Mesothelial cell of epicardium (in vitro differentiated cells): Measurements from ENCODE around the gene NUP93. TPM values are rescaled to one million over a fixed set of nuclear protein-coding genes. Genes with fewer than 3 reads are reported as not detected.

Source experiments
- DNase-seq, 2 experiments: peaks; one replicate each; pipeline ENCODE4 v3.0.0; 2021; ENCODE audit warnings: low spot score in 2 of 2; ENCODE audit not compliant: unreplicated experiment in 2 of 2
- H3K27ac Mint-ChIP-seq: 2 replicates; pipeline ENCODE4 v1.8.0; 2021; ENCODE audit warnings: mixed read lengths
- H3K27me3 Mint-ChIP-seq: 2 replicates; pipeline ENCODE4 v1.8.0; 2021; ENCODE audit warnings: low read depth, mixed read lengths
- H3K36me3 Mint-ChIP-seq: 2 replicates; pipeline ENCODE4 v1.8.0; 2021; ENCODE audit warnings: mixed read lengths
- H3K4me1 Mint-ChIP-seq: 2 replicates; pipeline ENCODE4 v1.8.0; 2021; ENCODE audit warnings: mixed read lengths
- H3K4me3 Mint-ChIP-seq: 2 replicates; pipeline ENCODE4 v1.8.0; 2021; ENCODE audit warnings: mild to moderate bottlenecking, moderate library complexity, mixed read lengths
- H3K9me3 Mint-ChIP-seq: 2 replicates; pipeline ENCODE4 v1.8.0; 2021; ENCODE audit warnings: mixed read lengths
- total RNA-seq: library from RNA; stranded (reverse); gene quantifications from 3 replicates; pipeline ENCODE4 v1.2.1, GENCODE V29; 2021
- TF ChIP-seq, protein P1 (sequence below): fragments of 200-600 bp; sonication (generic); IDR thresholded peaks from one replicate; pipeline ENCODE4 v1.5.0; 2021; ENCODE audit warnings: antibody characterized with exemption; ENCODE audit not compliant: unreplicated experiment

The NUP93 gene
- total RNA-seq, 1 donor from 2014 or later, result 74.6 TPM

DNA sequence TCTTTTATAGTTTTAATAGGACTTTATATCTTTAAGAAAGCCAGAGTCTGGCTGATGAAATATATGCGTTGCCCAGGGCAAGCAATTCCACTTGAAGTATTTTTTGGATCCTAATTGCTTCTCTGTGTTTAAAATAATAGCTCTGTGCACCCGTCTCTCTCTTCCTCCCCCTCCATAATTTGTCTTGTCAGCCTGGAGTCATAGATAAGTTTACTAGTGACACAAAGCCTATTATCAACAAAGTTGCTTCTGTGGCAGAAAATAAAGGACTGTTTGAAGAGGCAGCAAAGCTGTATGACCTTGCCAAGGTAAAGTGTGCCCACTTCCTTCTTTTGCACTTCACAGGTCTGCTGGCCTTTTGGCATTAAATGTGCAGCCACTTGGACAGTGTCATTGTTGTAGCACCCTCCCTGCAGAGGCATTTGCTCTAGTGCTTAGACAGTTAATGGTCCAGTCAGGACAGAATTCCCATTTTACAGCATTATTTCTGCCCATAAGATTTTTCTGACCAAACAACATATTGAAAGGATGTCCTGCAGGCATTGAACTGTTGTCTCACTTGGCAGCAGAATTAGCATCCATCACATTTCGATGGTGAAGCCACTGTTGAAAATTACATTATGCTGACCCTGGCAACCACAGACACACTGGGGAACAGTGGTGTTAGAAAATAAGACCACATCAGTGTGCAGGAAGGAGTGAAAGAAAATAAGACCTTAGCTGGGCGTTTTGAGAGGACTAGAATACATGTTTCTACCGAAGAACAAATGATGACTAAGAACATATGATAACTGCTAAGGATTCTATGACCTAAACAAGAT is 106.7 kb downstream of the NUP93 start:
- TF ChIP-seq, protein P1, sequence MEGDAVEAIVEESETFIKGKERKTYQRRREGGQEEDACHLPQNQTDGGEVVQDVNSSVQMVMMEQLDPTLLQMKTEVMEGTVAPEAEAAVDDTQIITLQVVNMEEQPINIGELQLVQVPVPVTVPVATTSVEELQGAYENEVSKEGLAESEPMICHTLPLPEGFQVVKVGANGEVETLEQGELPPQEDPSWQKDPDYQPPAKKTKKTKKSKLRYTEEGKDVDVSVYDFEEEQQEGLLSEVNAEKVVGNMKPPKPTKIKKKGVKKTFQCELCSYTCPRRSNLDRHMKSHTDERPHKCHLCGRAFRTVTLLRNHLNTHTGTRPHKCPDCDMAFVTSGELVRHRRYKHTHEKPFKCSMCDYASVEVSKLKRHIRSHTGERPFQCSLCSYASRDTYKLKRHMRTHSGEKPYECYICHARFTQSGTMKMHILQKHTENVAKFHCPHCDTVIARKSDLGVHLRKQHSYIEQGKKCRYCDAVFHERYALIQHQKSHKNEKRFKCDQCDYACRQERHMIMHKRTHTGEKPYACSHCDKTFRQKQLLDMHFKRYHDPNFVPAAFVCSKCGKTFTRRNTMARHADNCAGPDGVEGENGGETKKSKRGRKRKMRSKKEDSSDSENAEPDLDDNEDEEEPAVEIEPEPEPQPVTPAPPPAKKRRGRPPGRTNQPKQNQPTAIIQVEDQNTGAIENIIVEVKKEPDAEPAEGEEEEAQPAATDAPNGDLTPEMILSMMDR, result no peak
- H3K27ac Mint-ChIP-seq, result no peak overlapping the region
- H3K9me3 Mint-ChIP-seq, result no peaks in the 10 kb centered on the region
- H3K4me1 Mint-ChIP-seq, result peaks cover 16% of the 10 kb centered on the region
- no peak overlapping the region for H3K4me3 Mint-ChIP-seq
- H3K36me3 Mint-ChIP-seq, result peaks cover 56% of the 10 kb centered on the region
- DNase-seq, result no peak
- no peaks in the 10 kb centered on the region for H3K27me3 Mint-ChIP-seq

DNA sequence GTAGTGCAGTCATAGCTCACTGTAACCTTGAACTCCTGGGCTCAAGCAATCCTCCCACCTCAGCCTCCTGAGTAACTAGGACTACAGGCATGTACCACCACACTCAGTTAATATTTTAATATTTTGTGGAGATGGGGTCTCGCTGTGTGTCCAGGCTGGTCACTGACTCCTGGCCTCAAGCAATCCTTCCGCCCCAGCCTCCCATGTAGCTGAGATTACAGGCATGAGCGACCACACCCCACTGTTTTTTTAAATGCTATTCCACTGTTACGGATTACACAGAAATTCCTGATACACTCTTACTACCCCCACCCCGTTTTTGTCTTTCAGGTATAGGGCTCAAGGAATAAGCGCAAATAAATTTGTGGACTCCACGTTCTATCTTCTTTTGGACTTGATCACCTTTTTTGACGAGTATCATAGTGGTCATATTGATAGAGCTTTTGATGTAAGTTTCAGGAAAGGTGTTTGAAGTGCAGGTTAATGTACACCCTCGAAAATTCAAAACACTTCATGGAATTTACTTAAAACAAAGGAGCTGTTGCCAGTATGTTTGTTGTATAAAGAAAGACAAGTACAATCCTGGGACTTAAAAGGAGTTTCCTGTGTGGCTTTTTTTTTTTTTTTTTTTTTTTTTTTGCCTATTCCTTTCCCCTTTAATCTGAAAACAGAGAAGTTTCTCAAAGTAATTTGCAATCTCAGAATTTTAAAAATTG is 108.9 kb downstream of the NUP93 start:
- TF ChIP-seq, protein P1, result no peak
- H3K27me3 Mint-ChIP-seq, result no peaks in the 10 kb centered on the region
- DNase-seq, result no peak
- H3K4me1 Mint-ChIP-seq, result peaks cover 10% of the 10 kb centered on the region
- H3K9me3 Mint-ChIP-seq, result no peaks in the 10 kb centered on the region
- H3K27ac Mint-ChIP-seq, result no peak overlapping the region
- no peak overlapping the region for H3K4me3 Mint-ChIP-seq
- peaks cover 57% of the 10 kb centered on the region for H3K36me3 Mint-ChIP-seq

DNA sequence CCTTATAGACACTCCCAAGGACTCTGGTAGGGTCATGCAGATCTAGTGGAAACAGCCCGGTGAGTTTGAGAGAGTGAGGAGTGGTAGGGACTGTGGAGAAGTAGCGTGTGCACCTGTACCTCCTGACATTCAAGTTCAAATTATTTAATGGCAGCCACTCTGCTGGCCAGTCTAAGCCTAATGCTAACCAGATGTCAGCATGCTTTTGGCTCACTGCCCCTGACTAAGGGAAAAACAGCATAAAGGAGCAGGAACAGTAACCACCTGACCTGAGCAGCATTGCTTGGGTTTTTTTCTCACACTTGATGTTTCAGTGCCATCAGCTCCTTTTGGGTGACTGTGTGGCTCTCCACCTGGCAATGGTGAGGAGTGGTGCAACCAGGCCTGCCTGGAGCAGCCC is 111.3 kb downstream of the NUP93 start:
- Mint-ChIP-seq H3K27ac (no peak overlapping the region), H3K9me3 (no peaks in the 10 kb centered on the region), H3K4me3 (no peak overlapping the region), H3K36me3 (peaks cover 51% of the 10 kb centered on the region), H3K27me3 (no peaks in the 10 kb centered on the region), H3K4me1 (peaks cover 7% of the 10 kb centered on the region)
- no peak for DNase-seq
- TF ChIP-seq, protein P1, result no peak

DNA sequence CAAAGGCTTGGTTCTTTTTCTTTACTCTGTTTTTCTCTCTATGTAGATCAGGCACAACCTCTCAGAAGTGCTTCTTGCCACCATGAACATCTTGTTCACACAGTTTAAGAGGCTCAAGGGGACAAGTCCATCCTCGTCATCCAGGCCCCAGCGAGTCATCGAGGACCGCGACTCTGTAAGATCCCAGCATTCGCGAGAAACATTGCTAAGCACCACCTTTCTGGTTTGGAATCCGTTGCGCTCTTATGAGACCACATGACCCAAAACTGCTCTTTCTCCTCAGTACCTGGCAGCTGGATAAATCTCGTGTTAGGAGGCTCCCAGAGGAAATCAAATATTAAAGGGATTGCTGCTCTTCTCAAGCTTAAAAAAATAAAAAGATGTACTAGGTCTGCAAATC is 111.7 kb downstream of the NUP93 start:
- Mint-ChIP-seq H3K27me3 (no peaks in the 10 kb centered on the region), H3K36me3 (peaks cover 50% of the 10 kb centered on the region)

DNA sequence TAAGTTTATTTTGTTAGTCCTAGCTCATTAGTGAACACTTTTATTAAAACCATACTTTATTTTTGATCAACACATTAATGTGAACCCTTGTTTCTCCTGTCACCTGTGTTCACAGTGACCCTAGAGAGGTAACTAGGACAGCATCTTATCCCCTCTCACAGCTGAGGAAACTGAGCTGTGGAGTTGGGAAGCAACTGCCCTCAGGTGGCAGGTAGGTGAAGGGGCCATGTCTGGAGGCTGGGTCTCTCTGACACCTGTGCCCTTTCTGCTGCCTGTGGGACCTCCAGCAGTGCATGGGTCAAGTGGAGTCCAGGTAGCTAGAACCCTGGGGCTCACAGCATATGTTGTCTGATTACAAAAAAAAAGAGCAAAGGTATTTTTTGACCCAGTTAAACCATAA is 112.2 kb downstream of the NUP93 start:
- H3K36me3 Mint-ChIP-seq, result peaks cover 46% of the 10 kb centered on the region
- H3K4me3 Mint-ChIP-seq, result no peak overlapping the region
- no peaks in the 10 kb centered on the region for H3K27me3 Mint-ChIP-seq
- no peaks in the 10 kb centered on the region for H3K4me1 Mint-ChIP-seq
- DNase-seq, result no peak
- H3K27ac Mint-ChIP-seq, result no peak overlapping the region
- H3K9me3 Mint-ChIP-seq, result no peaks in the 10 kb centered on the region
- TF ChIP-seq, protein P1, result no peak

More for the DNA sequence above, 111.7 kb downstream of the NUP93 start:
- Mint-ChIP-seq H3K4me1 (peaks cover 3% of the 10 kb centered on the region), H3K9me3 (no peaks in the 10 kb centered on the region), H3K4me3 (no peak overlapping the region), H3K27ac (no peak overlapping the region)
- DNase-seq, result no peak
- TF ChIP-seq, protein P1, result no peak
